Uterus (tissue), 2 donors: ENCODE data around the gene PROM1.

Source experiments
- POLR2A ChIP-seq, 2 donors: fragments of 450-650 bp; IDR thresholded peaks; one replicate each; pipeline ENCODE4 v1.6.1; 2016; ENCODE audit warnings: antibody characterized with exemption in 2 of 2, mild to moderate bottlenecking in 1 of 2, moderate library complexity in 1 of 2
- TF ChIP-seq, protein P1 (sequence below), 4 experiments: fragments of 200-600 bp in 2 of 4; fragments of 450-650 bp in 2 of 4; sonication (generic) in 2 of 4; IDR thresholded peaks; one replicate each; pipeline ENCODE4 v1.5.1; 2016 to 2019; ENCODE audit warnings: antibody characterized with exemption in 4 of 4, mild to moderate bottlenecking in 2 of 4, moderate library complexity in 1 of 4

DNA sequence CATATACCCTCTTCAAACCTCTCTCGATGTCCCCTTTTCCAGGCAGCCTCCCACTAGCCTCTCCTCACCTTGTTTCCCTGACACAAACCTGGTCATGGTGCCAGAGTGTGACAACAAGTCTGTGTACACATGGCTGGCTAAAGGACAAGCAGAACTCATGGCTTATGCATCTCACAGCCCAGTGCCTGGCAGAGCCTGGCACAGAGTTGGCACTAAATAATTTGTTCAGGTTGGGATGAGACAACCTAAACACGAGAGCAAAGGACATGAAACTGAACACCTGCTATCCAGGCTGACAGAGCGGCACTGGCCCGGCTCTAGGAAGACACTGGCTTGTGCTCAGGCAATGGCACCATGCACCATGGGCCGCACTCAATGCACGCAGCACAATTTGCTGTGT lies 72.7 kb downstream of the PROM1 start:
- no peak for TF ChIP-seq POLR2A (IDR thresholded peaks at IDR 0.05)
- TF ChIP-seq, protein P1, sequence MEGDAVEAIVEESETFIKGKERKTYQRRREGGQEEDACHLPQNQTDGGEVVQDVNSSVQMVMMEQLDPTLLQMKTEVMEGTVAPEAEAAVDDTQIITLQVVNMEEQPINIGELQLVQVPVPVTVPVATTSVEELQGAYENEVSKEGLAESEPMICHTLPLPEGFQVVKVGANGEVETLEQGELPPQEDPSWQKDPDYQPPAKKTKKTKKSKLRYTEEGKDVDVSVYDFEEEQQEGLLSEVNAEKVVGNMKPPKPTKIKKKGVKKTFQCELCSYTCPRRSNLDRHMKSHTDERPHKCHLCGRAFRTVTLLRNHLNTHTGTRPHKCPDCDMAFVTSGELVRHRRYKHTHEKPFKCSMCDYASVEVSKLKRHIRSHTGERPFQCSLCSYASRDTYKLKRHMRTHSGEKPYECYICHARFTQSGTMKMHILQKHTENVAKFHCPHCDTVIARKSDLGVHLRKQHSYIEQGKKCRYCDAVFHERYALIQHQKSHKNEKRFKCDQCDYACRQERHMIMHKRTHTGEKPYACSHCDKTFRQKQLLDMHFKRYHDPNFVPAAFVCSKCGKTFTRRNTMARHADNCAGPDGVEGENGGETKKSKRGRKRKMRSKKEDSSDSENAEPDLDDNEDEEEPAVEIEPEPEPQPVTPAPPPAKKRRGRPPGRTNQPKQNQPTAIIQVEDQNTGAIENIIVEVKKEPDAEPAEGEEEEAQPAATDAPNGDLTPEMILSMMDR (IDR thresholded peaks at IDR 0.05) = no peak
